Esophagus muscularis mucosa (tissue), 3 donors: ENCODE results near the gene TMEM11.

Experiments used
- POLR2A ChIP-seq: fragments of 450-650 bp; IDR thresholded peaks from one replicate; pipeline ENCODE4 v1.6.1; 2017; ENCODE audit warnings: antibody characterized with exemption, moderate library complexity, mild to moderate bottlenecking, low read depth
- POLR2AphosphoS5 ChIP-seq, 2 donors: sonication (generic); formaldehyde crosslinking; IDR thresholded peaks; one replicate each; pipeline ENCODE4 v1.6.1; 2017; ENCODE audit warnings: antibody characterized with exemption in 2 of 2
- TF ChIP-seq, protein P1 (sequence below), 3 experiments: fragments of 200-600 bp in 2 of 3; fragments of 450-650 bp in 1 of 3; sonication (generic) in 2 of 3; IDR thresholded peaks; one replicate each; pipeline ENCODE4 v1.5.1; 2017 to 2019; ENCODE audit warnings: antibody characterized with exemption in 3 of 3, mild to moderate bottlenecking in 2 of 3, moderate library complexity in 1 of 3

DNA sequence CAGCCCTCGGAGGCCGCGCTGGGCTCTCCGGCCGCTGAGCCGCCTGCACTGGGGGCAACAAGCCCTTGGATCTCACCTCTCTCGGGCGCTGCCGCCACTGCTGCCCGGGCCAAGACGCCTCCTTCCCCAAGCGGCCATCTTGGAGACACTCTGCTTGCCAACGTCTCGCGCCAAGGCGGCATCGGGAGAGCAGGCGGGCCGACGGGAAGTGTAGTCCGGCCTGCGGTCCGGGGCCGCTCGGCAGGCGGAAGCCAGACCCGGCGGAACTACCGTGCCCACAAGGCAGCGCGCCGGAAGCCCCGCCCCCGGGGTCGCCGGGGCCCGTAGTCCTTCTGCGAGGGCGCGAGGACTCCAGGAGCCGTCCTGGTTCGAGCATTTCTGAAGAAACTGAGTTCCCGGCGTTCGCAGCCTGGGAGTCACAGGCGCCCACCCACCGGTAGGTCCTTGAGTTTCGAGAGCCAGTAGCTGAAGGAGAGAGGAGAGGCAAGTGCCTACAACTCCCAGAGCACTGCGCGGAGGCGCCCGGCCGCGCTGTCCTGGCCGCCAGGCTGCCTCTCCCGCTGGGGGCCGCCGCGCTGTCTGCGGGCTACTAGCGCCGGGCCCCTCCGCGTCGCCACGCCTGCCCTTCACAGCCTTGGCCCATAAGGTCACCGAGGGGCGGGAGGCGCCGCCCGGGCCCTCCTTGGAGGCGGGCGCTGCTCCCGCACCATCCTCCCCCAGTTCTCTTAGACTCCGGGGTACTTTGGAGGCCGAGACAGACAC lies at the start of gene TMEM11:
- TF ChIP-seq, protein P1, sequence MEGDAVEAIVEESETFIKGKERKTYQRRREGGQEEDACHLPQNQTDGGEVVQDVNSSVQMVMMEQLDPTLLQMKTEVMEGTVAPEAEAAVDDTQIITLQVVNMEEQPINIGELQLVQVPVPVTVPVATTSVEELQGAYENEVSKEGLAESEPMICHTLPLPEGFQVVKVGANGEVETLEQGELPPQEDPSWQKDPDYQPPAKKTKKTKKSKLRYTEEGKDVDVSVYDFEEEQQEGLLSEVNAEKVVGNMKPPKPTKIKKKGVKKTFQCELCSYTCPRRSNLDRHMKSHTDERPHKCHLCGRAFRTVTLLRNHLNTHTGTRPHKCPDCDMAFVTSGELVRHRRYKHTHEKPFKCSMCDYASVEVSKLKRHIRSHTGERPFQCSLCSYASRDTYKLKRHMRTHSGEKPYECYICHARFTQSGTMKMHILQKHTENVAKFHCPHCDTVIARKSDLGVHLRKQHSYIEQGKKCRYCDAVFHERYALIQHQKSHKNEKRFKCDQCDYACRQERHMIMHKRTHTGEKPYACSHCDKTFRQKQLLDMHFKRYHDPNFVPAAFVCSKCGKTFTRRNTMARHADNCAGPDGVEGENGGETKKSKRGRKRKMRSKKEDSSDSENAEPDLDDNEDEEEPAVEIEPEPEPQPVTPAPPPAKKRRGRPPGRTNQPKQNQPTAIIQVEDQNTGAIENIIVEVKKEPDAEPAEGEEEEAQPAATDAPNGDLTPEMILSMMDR (IDR thresholded peaks at IDR 0.05) = no peak
- TF ChIP-seq POLR2AphosphoS5 (IDR thresholded peaks at IDR 0.05) = peak; percentile 85 to 94
- peak; percentile 81 for TF ChIP-seq POLR2A
